Kidney epithelial cell (primary cell): ENCODE results near the gene PRORP. TPM values are rescaled to one million over a fixed set of nuclear protein-coding genes. Genes with fewer than 3 reads are reported as not detected.
A peak's percentile ranks its signal among the peaks of the same experiment; 100 is the strongest.

Experiments
- DNase-seq: peaks from one replicate; pipeline ENCODE4 v3.0.0-alpha.2; 2010; ENCODE audit warnings: low read depth
- H3K27me3 ChIP-seq: 2 replicates; pipeline ENCODE4 v1.6.0; 2011; ENCODE audit warnings: low read length; ENCODE audit not compliant: control insufficient read depth, insufficient read depth
- H3K36me3 ChIP-seq: 2 replicates; pipeline ENCODE4 v1.5.1; 2011; ENCODE audit warnings: low read length; ENCODE audit not compliant: control insufficient read depth, insufficient read depth
- H3K4me3 ChIP-seq: 2 replicates; pipeline ENCODE4 v1.5.1; 2011; ENCODE audit warnings: low read depth, mild to moderate bottlenecking, control low read depth, low read length
- total RNA-seq: library from RNA; depleted of rRNA; stranded (reverse); fragments of >200 nt; gene quantifications from 2 replicates; pipeline ENCODE4 v1.2.3, GENCODE V29; 2015
- TF ChIP-seq, protein P1 (sequence below): IDR thresholded peaks from 2 replicates; pipeline ENCODE4 v1.5.1; 2011; ENCODE audit warnings: mild to moderate bottlenecking, moderate library complexity, low read length, control low read depth, inconsistent platforms; ENCODE audit not compliant: insufficient read depth, poor library complexity, severe bottlenecking

Gene PRORP
- total RNA-seq, 1 donor from 2014 or later: 40.0 TPM

DNA sequence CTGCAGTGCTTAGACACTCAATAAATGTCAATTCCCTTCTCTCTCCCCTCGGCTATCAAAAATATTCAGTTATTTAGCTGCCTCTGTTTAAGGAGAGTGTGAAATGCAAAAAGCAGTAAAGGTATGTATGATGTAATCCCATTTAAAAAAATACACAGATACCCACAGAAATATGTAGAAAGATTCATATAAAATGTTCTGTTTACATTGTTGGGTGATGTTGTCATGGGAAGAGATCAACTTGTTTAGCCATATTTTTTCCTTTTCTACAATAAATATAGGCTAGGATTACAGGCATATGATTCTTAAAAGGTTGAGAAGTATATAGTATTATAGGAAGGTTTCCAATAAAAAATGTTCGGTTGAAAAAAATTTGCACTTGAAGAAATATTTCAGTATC lies 8.3 kb upstream of the PRORP start:
- no peaks in the 10 kb centered on the region for H3K27me3 ChIP-seq
- no peak for DNase-seq
- TF ChIP-seq, protein P1, sequence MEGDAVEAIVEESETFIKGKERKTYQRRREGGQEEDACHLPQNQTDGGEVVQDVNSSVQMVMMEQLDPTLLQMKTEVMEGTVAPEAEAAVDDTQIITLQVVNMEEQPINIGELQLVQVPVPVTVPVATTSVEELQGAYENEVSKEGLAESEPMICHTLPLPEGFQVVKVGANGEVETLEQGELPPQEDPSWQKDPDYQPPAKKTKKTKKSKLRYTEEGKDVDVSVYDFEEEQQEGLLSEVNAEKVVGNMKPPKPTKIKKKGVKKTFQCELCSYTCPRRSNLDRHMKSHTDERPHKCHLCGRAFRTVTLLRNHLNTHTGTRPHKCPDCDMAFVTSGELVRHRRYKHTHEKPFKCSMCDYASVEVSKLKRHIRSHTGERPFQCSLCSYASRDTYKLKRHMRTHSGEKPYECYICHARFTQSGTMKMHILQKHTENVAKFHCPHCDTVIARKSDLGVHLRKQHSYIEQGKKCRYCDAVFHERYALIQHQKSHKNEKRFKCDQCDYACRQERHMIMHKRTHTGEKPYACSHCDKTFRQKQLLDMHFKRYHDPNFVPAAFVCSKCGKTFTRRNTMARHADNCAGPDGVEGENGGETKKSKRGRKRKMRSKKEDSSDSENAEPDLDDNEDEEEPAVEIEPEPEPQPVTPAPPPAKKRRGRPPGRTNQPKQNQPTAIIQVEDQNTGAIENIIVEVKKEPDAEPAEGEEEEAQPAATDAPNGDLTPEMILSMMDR: no peak
- no peak overlapping the region for H3K4me3 ChIP-seq
- peaks cover 3% of the 10 kb centered on the region for H3K36me3 ChIP-seq

DNA sequence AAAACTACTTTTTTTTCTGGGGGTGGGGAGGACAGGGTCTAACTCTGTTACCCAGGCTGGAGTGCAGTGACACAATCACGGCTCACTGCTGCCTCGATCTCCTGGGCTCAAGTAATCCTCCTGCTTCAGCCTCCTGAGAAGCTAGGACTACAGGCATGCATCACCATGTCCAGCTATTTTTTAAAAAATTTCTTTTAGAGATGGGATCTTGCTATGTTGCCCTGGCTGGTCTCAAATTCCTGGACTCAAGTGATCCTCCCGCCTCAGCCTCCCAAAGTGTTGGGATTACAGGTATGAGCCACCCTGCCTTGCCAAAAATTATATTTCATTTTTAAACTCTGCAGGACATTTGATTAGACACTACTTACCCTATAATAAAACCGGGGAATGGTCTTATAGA lies 6.1 kb upstream of the PRORP start:
- Histone ChIP-seq H3K4me3 (no peak overlapping the region), H3K36me3 (peaks cover 3% of the 10 kb centered on the region), H3K27me3 (no peaks in the 10 kb centered on the region)
- TF ChIP-seq, protein P1: no peak
- no peak for DNase-seq

DNA sequence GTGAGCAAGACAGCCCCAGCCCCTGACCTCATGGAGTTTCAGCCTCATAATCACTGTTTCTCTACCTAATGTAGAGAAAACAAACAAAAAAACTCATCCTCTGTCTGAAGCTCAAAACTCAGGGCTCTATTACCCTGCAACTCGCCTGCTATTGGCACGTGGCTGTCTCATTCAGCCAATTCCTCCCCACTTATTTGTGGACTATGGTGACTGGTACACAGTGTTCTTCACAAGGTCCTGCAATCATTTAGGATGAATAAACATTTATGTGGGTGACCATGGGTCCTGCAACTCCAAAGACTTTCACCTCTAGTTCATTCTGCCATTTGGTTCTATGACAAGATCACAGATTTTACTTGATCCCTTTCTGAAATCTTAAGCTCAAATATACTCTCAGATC lies 5.2 kb upstream of the PRORP start:
- no peaks in the 10 kb centered on the region for H3K27me3 ChIP-seq
- DNase-seq: no peak
- H3K36me3 ChIP-seq: no peaks in the 10 kb centered on the region
- TF ChIP-seq, protein P1: no peak
- H3K4me3 ChIP-seq: no peak overlapping the region

DNA sequence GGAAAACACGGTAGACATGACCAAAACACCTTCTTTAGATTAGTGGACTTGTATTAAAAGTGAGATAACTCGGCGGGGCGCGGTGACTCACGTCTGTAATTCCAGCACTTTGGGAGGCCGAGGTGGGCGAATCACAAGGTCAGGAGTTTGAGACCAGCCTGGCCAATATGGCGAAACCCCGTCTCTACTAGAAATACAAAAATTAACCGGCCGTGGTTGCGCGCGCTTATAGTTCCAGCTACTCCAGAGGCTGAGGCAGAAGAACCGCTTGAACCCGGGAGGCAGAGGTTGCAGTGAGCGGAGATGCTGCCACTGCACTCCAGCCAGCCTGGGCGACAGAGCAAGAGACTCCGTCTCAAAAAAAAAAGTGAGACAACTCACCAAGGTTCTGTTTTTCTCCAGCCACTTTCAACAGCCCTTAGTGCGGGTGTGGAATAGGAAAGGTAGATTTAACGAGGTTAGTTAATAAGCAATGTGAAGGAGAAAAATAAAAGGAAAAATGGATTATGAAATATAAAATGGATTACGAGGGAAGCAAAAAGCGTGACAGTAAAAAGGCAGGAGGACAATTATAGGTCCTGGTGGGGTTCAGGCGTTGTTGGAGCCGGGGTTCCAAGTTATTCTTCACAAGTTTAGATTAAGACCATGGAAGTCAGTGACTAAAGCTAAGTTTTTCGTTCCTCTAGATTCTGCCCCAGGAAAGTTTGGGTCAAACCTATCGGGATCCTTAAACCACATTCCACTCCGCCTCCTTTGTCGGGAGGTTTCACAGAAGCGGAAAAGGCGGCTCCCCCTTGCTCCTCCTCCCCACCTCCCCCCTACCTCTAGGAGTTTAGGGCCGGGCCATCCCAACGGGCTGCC lies 1.1 kb upstream of the PRORP start:
- Histone ChIP-seq H3K36me3 (no peaks in the 10 kb centered on the region), H3K4me3 (peak overlapping the region; percentile 77), H3K27me3 (no peaks in the 10 kb centered on the region)
- no peak for DNase-seq
- TF ChIP-seq, protein P1: no peak

DNA sequence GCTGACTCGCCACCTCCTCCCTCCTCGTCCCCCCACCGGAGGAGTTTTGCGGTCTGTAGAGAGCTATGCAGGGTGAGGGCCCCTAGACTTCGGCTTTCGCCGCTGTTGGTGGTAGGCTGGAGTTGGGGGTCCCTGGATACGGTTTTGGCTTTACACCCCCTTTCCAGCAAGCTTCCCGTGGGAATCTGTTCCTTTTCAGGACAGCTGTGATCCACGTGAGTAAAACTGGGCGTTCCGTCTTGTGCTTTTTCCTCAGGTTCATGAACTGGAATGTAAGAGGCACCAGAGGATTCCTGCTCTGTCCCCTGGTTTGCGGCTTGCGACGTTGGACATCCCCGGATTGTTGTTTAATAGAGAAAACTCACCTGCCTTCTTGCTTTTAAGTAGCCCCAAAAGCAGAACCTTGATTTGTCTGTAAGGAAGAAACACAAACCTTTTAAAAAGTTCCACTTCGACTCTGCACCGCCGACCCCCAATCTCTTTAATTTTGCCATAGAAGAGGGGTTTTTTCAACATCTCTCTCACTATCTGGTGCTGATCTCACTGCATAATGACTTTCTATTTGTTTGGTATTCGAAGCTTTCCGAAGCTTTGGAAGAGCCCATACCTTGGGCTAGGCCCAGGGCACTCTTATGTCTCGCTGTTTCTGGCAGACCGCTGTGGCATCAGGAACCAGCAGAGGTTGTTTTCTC lies 490 bp downstream of the PRORP start:
- Histone ChIP-seq H3K36me3 (no peaks in the 10 kb centered on the region), H3K27me3 (no peaks in the 10 kb centered on the region), H3K4me3 (peak overlapping the region; percentile 77)
- peak; percentile 23 for DNase-seq
- TF ChIP-seq, protein P1: no peak

DNA sequence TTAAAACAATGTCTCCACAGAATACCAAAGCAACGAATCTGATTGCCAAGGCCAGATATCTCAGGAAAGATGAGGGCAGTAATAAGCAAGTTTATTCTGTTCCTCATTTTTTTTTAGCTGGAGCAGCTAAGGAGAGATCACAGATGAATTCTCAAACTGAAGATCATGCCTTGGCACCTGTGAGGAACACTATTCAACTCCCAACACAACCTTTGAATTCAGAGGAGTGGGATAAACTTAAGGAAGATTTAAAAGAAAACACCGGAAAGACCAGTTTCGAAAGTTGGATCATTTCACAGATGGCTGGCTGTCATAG lies 994 bp downstream of the PRORP start:
- Histone ChIP-seq H3K4me3 (peak overlapping the region; percentile 77), H3K27me3 (no peaks in the 10 kb centered on the region), H3K36me3 (no peaks in the 10 kb centered on the region)
- TF ChIP-seq, protein P1: no peak
- DNase-seq: no peak
